HCT116 (cell line): ENCODE data around the gene DOCK4. TPM values are rescaled to one million over a fixed set of nuclear protein-coding genes. Genes with fewer than 3 reads are reported as not detected.

Experiments used
- ATAC-seq: fragments of 200-7000 bp; cut with Tn5 transposase; 2 replicates; pipeline ENCODE4 v1.9.1; 2020; ENCODE audit warnings: mild to moderate bottlenecking, moderate library complexity
- BruUV-seq: library from RNA; stranded (reverse); fragments of 400-500 nt; replicated peaks from 2 replicates; lab custom pipeline; 2021; lab: Mats Ljungman, UMichigan
- CTCF ChIA-PET: fragments of 300-600 bp; sonication (Branson Sonifier 250); formaldehyde crosslinking; loops from one replicate; lab custom pipeline; 2021; ENCODE audit warnings: antibody characterized with exemption; lab: Charles Lee
- POLR2A ChIA-PET: fragments of 300-600, 350-600 bp; sonication (Branson Sonifier 250); formaldehyde crosslinking; loops from one replicate; lab custom pipeline; 2021; ENCODE audit warnings: antibody characterized with exemption; lab: Charles Lee
- RAD21 ChIA-PET, 2 experiments: fragments of 300-600 bp; sonication (Branson Sonifier 250); formaldehyde crosslinking; loops; one replicate each; lab custom pipeline; 2023; ENCODE audit warnings: low total read pairs in 2 of 2; ENCODE audit not compliant: uncharacterized antibody in 2 of 2, unreplicated experiment in 2 of 2, low non-redundant PET in 1 of 2; lab: Charles Lee
- DNase-seq: peaks from one replicate; pipeline ENCODE4 v3.0.0-alpha.2; 2010; ENCODE audit warnings: low read depth, low spot score
- H2AFZ ChIP-seq: fragments of 200-600 bp; shearing (Covaris generic), sonication (generic); 2 replicates; pipeline ENCODE4 v1.6.1; 2017; ENCODE audit warnings: low read depth, mixed run types, mixed read lengths, antibody characterized with exemption, low read length; ENCODE audit not compliant: poor library complexity, severe bottlenecking
- H3K27ac ChIP-seq: 2 replicates; pipeline ENCODE4 v1.5.1; 2012; ENCODE audit warnings: low read depth, low read length
- H3K27me3 ChIP-seq: fragments of 200-600 bp; sonication (generic); 2 replicates; pipeline ENCODE4 v1.6.1; 2016; ENCODE audit warnings: mixed run types, low read length, mixed read lengths; ENCODE audit not compliant: insufficient read depth
- H3K36me3 ChIP-seq, 2 experiments: fragments of 200-500 bp in 1 of 2; fragments of 200-600 bp in 1 of 2; sonication (Bioruptor generic) in 1 of 2; sonication (generic) in 1 of 2; 2 replicates each; pipeline versions ENCODE4 v1.5.1 to v1.6.1; 2014 to 2016; ENCODE audit warnings: low read length in 2 of 2, inconsistent platforms in 1 of 2, mixed read lengths in 1 of 2, mixed run types in 1 of 2; ENCODE audit not compliant: insufficient read depth in 2 of 2, control insufficient read depth in 1 of 2
- H3K4me1 ChIP-seq, 2 experiments: fragments of 200-600 bp in 1 of 2; sonication (generic) in 1 of 2; 2 replicates each; pipeline versions ENCODE4 v1.5.1 to v1.6.1; 2012 to 2017; ENCODE audit warnings: low read length in 2 of 2, inconsistent platforms in 1 of 2, mild to moderate bottlenecking in 1 of 2, mixed read lengths in 1 of 2, mixed run types in 1 of 2, moderate library complexity in 1 of 2; ENCODE audit not compliant: insufficient read depth in 2 of 2, control insufficient read depth in 1 of 2
- H3K4me2 ChIP-seq: fragments of 200-600 bp; sonication (generic); 2 replicates; pipeline ENCODE4 v1.6.1; 2017; ENCODE audit warnings: mixed run types, low read length, mixed read lengths
- H3K4me3 ChIP-seq, 2 experiments: fragments of 200-600 bp in 1 of 2; sonication (generic) in 1 of 2; replicated peaks in 1 of 2; 2 replicates each; pipeline ENCODE4 v1.5.1; 2011 to 2016; ENCODE audit warnings: low read length in 2 of 2, control low read depth in 1 of 2, low read depth in 1 of 2, mild to moderate bottlenecking in 1 of 2, mixed read lengths in 1 of 2, mixed run types in 1 of 2
- H3K79me2 ChIP-seq: fragments of 200-600 bp; sonication (generic); 2 replicates; pipeline ENCODE4 v1.6.1; 2017; ENCODE audit warnings: mild to moderate bottlenecking, mixed run types, low read length, moderate library complexity, mixed read lengths; ENCODE audit not compliant: insufficient read depth
- H3K9ac ChIP-seq: fragments of 200-600 bp; sonication (generic); 2 replicates; pipeline ENCODE4 v1.6.1; 2016; ENCODE audit warnings: low read length, mixed read lengths
- H3K9me2 ChIP-seq: fragments of 200-600 bp; sonication (generic), shearing (Covaris generic); 2 replicates; pipeline ENCODE4 v1.6.1; 2017; ENCODE audit warnings: mixed run types, mild to moderate bottlenecking, moderate library complexity; ENCODE audit not compliant: insufficient read depth
- H3K9me3 ChIP-seq, 2 experiments: fragments of 200-500 bp in 1 of 2; fragments of 200-600 bp in 1 of 2; sonication (Bioruptor generic) in 1 of 2; sonication (generic) in 1 of 2; 2 replicates each; pipeline ENCODE4 v1.6.1; 2014 to 2017; ENCODE audit warnings: low read length in 2 of 2, mixed read lengths in 2 of 2, inconsistent platforms in 1 of 2, low read depth in 1 of 2, mild to moderate bottlenecking in 1 of 2, mixed run types in 1 of 2, moderate library complexity in 1 of 2; ENCODE audit not compliant: control insufficient read depth in 1 of 2, insufficient read depth in 1 of 2
- H4K20me1 ChIP-seq: fragments of 200-600 bp; sonication (generic), shearing (Covaris generic); 2 replicates; pipeline ENCODE4 v1.6.1; 2017; ENCODE audit warnings: mixed run types, mild to moderate bottlenecking, moderate library complexity; ENCODE audit not compliant: insufficient read depth
- CTCF ChIP-seq, 3 experiments: fragments of 200-600 bp in 1 of 3; sonication (generic) in 1 of 3; IDR thresholded peaks in 2 of 3; conservative IDR thresholded peaks in 1 of 3; 2 replicates each; pipeline ENCODE4 v1.5.1; 2012 to 2017; ENCODE audit warnings: low read depth in 2 of 3, low read length in 2 of 3, antibody characterized with exemption in 1 of 3, borderline replicate concordance in 1 of 3, control low read depth in 1 of 3, mild to moderate bottlenecking in 1 of 3, mixed read lengths in 1 of 3, mixed run types in 1 of 3, moderate library complexity in 1 of 3; ENCODE audit not compliant: insufficient read depth in 1 of 3
- FOSL1 ChIP-seq: IDR thresholded peaks from 2 replicates; pipeline ENCODE4 v1.6.1; 2012; ENCODE audit warnings: low read depth
- POLR2A ChIP-seq: IDR thresholded peaks from 2 replicates; pipeline ENCODE4 v1.7.0; 2011; ENCODE audit warnings: borderline replicate concordance; ENCODE audit not compliant: insufficient read depth, insufficient read length; ENCODE audit errors: extremely low read depth
- POLR2AphosphoS5 ChIP-seq: IDR thresholded peaks from 2 replicates; pipeline ENCODE4 v1.6.1; 2011; ENCODE audit warnings: mild to moderate bottlenecking, low read depth, low read length, moderate library complexity
- RAD21 ChIP-seq: IDR thresholded peaks from 2 replicates; pipeline ENCODE4 v1.6.1; 2012; ENCODE audit warnings: low read depth, mild to moderate bottlenecking
- SIN3A ChIP-seq: IDR thresholded peaks from 2 replicates; pipeline ENCODE4 v1.6.1; 2012; ENCODE audit warnings: low read depth
- SP1 ChIP-seq: IDR thresholded peaks from 2 replicates; pipeline ENCODE4 v1.6.1; 2012; ENCODE audit warnings: low read depth
- TCF7L2 ChIP-seq: IDR thresholded peaks from 2 replicates; pipeline ENCODE4 v1.7.0; 2011; ENCODE audit warnings: borderline replicate concordance, inconsistent platforms; ENCODE audit not compliant: insufficient read depth, insufficient read length; ENCODE audit errors: extremely low read depth
- YY1 ChIP-seq: IDR thresholded peaks from 2 replicates; pipeline ENCODE4 v1.6.1; 2011; ENCODE audit warnings: low read length, low read depth, moderate library complexity, mild to moderate bottlenecking; ENCODE audit not compliant: insufficient replicate concordance; ENCODE audit errors: extremely low read depth
- ZFX ChIP-seq: fragments of 450-650 bp; IDR thresholded peaks from 2 replicates; pipeline ENCODE4 v1.6.1; 2017
- intact Hi-C: fragments of 100-400 bp; cut with micrococcal nuclease; formaldehyde crosslinking; loops from 2 replicates; pipeline ENCODE4 v1.10.0; 2022
- total RNA-seq: library from RNA; stranded (reverse); gene quantifications from one replicate; pipeline ENCODE4 v1.2.1, GENCODE V29; 2021; ENCODE audit not compliant: unreplicated experiment
- TF ChIP-seq, protein P1 (sequence below): IDR thresholded peaks from 2 replicates; pipeline ENCODE4 v1.6.1; 2012
- TF ChIP-seq, protein P2 (sequence below): IDR thresholded peaks from 2 replicates; pipeline ENCODE4 v1.6.1; 2012; ENCODE audit warnings: low read depth

The DOCK4 gene
- total RNA-seq, 1 experiment from 2014 or later, result 2.2 TPM

GRCh38 chr7:112012242-112012641 lies 194.0 kb downstream of the DOCK4 start:
- POLR2A ChIA-PET, result no interaction called here
- intact Hi-C loops, result no loop called here

DNA sequence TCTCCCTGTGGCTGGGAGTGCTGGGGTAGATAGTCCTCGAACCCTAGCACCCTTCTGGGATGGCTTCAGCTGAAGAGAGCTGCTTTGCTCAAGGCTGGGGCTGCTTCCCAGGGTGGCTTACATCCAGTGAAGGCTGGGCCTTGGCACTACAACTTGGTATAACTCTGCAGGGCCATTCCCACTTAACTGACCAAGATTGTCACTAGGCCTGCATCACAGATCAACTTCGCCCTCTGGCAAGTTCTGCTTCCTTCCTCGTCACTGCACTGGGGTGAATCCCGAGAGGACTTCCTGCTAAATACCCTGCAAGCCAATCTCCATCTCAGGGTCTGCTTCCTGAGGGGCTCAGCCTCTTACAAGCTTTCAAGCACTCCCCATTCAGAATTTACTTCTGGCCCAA lies 195.2 kb downstream of the DOCK4 start:
- H4K20me1 ChIP-seq, result no peaks in the 10 kb centered on the region
- intact Hi-C loops, result no loop called here
- no peak for ATAC-seq
- no peak overlapping the region for H3K9ac ChIP-seq
- H3K36me3 ChIP-seq, result no peaks in the 10 kb centered on the region
- no peaks in the 10 kb centered on the region for H3K79me2 ChIP-seq
- POLR2A ChIA-PET, result no interaction called here
- no peaks in the 10 kb centered on the region for H3K9me2 ChIP-seq
- no peak overlapping the region for H3K4me3 ChIP-seq
- RAD21 ChIA-PET, result no interaction called here
- no peak overlapping the region for H3K27ac ChIP-seq
- H3K9me3 ChIP-seq, result no peaks in the 10 kb centered on the region
- no peak for DNase-seq
- H2AFZ ChIP-seq, result no peak overlapping the region
- CTCF ChIA-PET, result no interaction called here
- no peak overlapping the region for H3K4me2 ChIP-seq
- H3K27me3 ChIP-seq, result no peaks in the 10 kb centered on the region
- peaks cover 0 to 6% of the 10 kb centered on the region in 2 experiments; a peak in 1 of 4 replicates for H3K4me1 ChIP-seq
- BruUV-seq, result no TSS peak
- no peak for TF ChIP-seq SIN3A
- TF ChIP-seq POLR2A, result no peak
- no peak for TF ChIP-seq RAD21
- no peak for TF ChIP-seq TCF7L2
- TF ChIP-seq, protein P1, sequence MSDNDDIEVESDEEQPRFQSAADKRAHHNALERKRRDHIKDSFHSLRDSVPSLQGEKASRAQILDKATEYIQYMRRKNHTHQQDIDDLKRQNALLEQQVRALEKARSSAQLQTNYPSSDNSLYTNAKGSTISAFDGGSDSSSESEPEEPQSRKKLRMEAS, result no peak
- no peak for TF ChIP-seq SP1
- no peak for TF ChIP-seq ZFX
- no peak for TF ChIP-seq YY1
- no peak for TF ChIP-seq CTCF (IDR thresholded peaks at IDR 0.05 in 2 of 3, conservative IDR thresholded peaks at IDR 0.05 in 1 of 3; ENCODE audit: borderline replicate concordance in 1 of 3, insufficient read depth in 1 of 3, low read depth in 2 of 3, low read length in 2 of 3)

More at GRCh38 chr7:112012242-112012641, 194.0 kb downstream of the DOCK4 start:
- no peak for TF ChIP-seq FOSL1
- no peak for TF ChIP-seq RAD21
- TF ChIP-seq POLR2AphosphoS5, result no peak
- TF ChIP-seq, protein P2, sequence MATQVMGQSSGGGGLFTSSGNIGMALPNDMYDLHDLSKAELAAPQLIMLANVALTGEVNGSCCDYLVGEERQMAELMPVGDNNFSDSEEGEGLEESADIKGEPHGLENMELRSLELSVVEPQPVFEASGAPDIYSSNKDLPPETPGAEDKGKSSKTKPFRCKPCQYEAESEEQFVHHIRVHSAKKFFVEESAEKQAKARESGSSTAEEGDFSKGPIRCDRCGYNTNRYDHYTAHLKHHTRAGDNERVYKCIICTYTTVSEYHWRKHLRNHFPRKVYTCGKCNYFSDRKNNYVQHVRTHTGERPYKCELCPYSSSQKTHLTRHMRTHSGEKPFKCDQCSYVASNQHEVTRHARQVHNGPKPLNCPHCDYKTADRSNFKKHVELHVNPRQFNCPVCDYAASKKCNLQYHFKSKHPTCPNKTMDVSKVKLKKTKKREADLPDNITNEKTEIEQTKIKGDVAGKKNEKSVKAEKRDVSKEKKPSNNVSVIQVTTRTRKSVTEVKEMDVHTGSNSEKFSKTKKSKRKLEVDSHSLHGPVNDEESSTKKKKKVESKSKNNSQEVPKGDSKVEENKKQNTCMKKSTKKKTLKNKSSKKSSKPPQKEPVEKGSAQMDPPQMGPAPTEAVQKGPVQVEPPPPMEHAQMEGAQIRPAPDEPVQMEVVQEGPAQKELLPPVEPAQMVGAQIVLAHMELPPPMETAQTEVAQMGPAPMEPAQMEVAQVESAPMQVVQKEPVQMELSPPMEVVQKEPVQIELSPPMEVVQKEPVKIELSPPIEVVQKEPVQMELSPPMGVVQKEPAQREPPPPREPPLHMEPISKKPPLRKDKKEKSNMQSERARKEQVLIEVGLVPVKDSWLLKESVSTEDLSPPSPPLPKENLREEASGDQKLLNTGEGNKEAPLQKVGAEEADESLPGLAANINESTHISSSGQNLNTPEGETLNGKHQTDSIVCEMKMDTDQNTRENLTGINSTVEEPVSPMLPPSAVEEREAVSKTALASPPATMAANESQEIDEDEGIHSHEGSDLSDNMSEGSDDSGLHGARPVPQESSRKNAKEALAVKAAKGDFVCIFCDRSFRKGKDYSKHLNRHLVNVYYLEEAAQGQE, result no peak
- TF ChIP-seq, all 23 proteins: peak for 0
- no peak overlapping the region for H3K4me2 ChIP-seq
- BruUV-seq, result no TSS peak
- no peaks in the 10 kb centered on the region for H3K9me3 ChIP-seq
- no peak overlapping the region for H3K9ac ChIP-seq
- H3K9me2 ChIP-seq, result no peaks in the 10 kb centered on the region
- no peak overlapping the region for H3K27ac ChIP-seq
- peaks cover 0 to 6% of the 10 kb centered on the region in 2 experiments; a peak in 1 of 4 replicates for H3K4me1 ChIP-seq
- DNase-seq (no peak), ATAC-seq (no peak)
- no peak overlapping the region for H2AFZ ChIP-seq
- no peaks in the 10 kb centered on the region for H3K27me3 ChIP-seq
- H3K4me3 ChIP-seq, result no peak overlapping the region
- H4K20me1 ChIP-seq, result no peaks in the 10 kb centered on the region
- H3K79me2 ChIP-seq, result no peaks in the 10 kb centered on the region
- ChIA-PET RAD21 (no interaction called here), CTCF (no interaction called here)
- no peaks in the 10 kb centered on the region for H3K36me3 ChIP-seq
